DMS53 treated with DMSO at 0.1 percent for 48 hours (cell line): ENCODE measurements around the gene SNAPC2.
"Not testable (repeated sequence)": the region's sequence is repeated elsewhere in the genome, so short reads cannot be mapped to it uniquely, and the experiment has no call there.

Experiments
- DNase-seq: peaks from one replicate; lab custom pipeline; 2025; ENCODE audit not compliant: unreplicated experiment; lab: John Stamatoyannopoulos, UW

The SNAPC2 gene

DNA sequence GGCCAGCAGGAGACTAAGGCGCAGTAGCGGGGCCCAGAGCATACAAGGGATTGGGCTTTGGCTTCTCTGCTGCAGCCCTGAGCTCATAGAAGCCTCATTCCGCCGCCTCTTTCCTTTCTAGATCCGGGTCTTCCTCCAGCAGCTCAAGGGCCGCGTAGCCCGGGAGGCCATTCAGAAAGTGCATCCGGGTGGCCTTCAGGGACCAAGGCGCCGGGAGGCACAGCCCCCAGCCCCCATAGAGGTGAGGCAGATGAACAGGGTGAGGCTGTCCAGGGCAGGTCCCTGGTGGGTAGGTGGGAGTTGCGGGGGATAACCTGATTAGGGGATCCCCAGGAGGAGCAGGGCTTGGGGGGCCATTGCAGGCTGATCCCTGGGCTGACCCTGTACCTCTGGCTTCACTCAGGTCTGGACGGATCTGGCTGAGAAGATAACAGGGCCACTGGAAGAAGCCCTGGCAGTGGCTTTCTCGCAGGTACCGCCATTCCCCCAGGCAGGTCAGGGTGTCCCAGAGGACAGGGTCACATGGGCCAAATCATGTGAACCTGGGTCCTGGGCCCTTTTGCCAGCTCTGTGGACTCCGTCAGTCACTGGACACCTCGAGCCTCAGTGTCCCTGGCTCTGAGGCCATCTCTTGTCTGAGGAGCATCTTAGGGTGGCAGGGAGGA is 1.3 kb downstream of the SNAPC2 start:
- DNase-seq, result no peak

DNA sequence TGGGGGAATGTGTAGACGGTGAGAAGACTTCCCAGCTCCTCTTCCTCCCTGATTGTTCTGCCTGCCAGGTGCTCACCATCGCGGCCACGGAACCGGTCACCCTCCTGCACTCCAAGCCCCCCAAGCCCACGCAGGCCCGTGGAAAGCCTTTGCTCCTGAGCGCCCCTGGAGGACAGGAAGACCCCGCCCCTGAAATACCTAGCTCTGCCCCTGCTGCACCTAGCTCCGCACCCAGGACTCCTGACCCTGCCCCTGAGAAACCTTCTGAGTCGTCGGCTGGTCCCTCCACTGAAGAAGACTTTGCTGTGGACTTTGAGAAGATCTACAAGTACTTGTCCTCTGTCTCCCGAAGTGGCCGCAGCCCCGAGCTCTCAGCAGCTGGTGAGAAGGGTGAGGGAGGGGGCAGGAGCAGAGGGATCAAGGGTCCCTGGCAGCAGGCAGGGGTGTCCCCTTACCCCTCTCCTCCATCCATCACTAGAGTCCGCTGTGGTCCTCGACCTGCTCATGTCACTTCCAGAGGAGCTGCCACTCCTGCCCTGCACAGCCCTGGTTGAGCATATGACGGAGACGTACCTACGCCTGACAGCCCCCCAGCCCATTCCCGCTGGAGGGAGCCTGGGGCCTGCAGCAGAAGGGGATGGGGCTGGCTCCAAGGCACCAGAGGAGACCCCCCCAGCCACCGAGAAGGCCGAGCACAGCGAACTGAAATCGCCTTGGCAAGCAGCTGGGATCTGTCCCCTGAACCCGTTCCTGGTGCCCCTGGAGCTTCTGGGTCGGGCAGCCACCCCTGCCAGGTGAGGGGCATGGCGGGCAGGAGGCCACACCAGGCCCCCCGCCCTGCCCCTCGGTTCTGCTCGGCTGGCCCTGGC is 2.1 kb downstream of the SNAPC2 start:
- DNase-seq, result no peak

- no peak for DNase-seq
Measured at GRCh38 chr19:7922836-7923195, 2.7 kb downstream of the SNAPC2 start.

GRCh38 chr19:7923295-7924191 is 3.4 kb downstream of the SNAPC2 start:
- DNase-seq, result no peak

DNA sequence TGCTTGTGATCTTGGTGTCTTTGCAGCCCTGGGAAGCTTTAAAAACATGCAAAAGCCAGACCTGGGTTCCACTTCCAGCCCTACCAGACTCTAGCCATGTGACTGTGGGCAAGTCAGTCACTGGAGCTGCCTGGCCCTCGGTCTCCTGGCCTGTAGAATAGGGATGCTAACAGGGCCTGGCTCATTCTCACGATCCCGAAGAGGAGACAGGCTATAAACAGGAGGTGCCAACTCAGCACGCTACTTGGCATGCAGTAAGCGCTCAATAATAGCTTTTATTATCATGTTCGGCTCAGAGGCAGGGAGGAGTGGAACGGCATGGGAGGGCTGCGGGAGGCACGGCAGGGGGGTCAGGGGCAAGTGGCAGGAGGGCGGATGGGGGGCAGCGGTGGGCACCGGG is 4.1 kb downstream of the SNAPC2 start:
- DNase-seq, result no peak

DNA sequence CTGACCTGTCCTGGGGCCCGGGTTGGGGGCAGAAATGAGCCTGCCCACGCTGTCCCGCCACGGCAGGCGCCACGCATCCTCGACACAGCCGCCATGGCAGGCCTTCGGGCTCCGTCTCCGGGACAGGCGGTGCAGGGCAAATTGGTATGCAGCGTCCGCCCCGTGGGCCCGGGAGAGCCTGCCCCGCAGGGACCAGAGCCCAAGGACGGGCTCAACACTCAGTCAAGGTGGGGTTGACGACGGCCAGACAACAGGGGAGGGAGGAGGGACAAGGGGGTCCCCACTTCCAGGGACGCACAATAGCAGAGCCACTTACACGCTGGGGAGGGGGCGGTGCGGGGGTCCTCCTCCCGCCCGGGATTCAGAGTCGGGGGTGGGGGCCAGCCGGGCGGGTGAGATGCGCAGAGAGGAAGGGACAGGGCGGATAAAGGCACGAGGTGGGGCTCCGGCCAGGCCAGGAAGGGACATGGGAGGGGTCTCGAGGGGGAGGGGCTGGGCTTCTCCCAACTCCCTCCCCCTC is 4.6 kb downstream of the SNAPC2 start:
- DNase-seq, result no peak

DNA sequence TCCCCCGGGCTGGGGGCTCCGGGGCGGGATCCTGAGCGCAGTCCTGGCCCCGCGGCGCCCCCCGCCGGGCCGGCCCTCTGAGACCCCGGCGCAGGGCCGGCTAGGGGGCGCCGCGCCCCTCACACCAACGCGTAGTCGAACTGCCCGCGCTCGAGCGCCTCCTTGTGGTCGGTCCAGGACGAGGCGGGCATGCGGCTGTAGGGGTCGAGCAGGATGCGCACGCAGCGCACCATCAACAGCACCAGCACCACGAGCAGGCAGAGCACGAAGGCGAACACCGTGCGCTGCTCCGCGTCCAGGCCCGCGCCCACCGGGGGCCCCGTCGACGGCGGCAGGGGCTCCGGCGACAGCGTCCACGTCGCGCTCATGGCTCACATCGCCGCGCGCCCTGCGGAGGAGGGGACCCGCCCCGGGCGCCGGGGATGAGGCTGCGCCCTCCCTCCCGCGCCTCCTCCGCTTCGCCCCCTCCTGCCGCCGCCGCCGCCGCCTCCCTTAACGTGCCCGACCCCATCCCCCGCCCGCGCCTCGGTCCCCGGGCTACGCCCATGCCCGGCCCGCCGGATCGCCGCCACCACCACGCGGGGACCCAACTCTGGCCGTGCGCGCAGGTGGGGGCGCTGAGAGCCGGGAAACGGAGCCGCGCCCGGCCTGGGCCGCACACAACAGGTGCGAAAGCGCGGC is 5.2 kb downstream of the SNAPC2 start:
- DNase-seq, result peak; percentile 14

GRCh38 chr19:7926021-7926726 is 6.0 kb downstream of the SNAPC2 start, which contains the start of gene CTXN1:
Gene CTXN1, minus strand, starts transcription at chr19:7926135. Its CDS starts 597 bp downstream, at chr19:7925538.
- DNase-seq, result no peak

GRCh38 chr19:7926727-7927604 is 6.8 kb downstream of the SNAPC2 start:
- DNase-seq, result peak; percentile 6

GRCh38 chr19:7927605-7928333 is 7.6 kb downstream of the SNAPC2 start:
- DNase-seq, result no peak

GRCh38 chr19:7928334-7928706 is 8.2 kb downstream of the SNAPC2 start:
- DNase-seq, result no peak

DNA sequence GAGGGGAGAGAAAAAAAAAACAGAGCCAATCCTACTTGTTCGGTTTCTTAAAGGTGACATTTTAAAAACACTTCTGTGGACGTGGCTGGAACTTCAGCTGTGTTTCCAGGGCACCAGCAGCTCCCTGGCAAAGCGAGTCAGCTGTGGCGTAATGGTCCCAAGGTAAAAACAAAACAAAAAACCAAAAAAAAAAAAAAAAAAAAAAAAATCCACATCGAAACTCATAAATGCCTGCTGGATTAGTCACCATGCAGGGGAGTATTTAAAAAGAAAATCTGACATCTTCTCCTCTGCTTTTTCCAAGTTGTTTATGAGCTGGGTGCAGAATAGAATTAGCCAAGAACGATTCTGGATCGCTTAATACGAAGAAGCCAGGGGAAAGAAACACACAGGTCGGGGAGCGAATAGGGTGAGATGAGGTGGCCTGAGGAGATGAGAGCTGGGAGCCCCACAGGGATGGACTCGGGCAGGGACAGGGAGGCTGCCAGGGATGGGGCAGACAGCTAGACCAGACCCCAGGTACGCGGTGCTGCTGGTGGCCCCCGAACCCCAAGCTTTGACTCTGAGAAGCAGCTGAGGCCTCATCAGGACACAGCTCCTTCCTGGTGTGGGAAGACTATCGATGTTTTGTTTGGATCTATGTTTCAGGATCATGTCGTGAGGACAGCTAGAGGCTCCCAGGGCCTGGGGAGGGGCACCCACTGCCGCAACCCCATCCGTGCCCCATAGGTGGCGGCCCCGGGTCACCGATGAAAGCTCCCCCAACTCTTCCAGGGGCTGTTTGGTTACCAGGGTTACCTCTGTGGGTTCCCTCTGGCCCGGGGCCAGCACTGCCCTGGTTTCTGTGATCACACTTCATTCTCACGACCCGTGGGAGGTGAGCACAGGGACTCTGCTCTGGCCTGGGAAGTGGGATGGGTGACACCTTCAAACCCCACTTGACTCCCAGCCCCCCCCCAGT is 8.9 kb downstream of the SNAPC2 start:
- DNase-seq, result no peak

DNA sequence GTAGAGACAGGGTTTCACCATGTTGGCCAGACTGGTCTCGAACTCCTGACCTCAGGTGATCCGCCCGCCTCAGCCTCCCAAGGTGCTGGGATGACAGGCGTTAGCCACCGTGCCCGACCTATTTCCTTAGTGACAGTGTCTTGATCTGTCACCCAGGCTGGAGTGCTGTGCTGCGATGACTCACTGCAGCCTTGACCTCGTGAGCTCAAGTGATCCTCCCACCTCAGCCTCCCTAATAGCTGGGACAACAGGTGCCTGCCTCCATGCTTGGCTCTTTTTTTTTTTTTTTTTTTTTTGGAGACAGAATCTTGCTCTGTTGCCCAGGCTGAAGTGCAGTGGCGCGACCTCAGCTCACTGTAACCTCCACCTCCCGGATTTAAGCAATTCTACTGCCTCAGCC is 9.9 kb downstream of the SNAPC2 start:
- DNase-seq, result not testable (repeated sequence)

- no peak for DNase-seq
Measured at GRCh38 chr19:7930765-7931164, 10.6 kb downstream of the SNAPC2 start.

DNA sequence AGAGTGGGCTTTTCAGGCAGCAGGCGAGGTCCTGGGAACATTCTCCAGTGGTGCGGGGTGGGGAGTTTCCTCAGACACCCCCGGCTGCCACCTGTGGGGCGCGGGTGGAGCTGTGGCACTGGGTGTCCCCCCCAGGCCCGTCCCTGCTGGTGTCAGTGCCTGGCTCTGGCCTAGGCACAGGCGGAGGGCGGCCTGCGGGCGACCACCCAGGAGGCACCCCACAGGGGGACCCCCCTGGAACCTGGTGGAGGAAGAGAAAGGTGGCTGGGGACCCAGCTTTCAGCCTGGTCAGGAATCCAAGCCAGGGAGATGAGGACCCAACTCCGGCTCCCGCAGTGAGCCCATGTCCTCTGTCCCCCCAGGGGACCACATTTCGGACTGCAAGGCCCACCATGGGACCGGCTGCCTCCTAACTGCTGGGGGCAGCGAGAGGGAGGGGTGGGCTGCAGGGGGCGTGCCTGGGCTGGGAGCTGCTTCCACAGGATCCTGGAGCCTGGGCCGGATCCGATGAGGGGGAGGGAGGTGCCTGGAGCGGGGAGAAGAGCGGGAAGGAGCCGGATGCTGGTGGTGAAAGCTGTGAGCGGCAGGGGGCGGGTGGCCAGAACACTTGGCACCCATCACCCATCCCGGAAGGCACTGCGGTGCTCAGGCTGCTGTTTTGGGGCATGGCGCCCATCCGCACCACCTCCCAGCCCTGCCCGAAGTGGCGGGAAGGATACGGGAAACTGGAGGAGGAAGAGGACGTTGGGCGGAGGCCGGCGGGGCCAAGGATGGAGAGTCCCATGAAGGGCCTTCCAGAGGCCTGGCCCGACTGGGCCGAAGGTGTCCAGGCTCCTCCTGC is 11.3 kb downstream of the SNAPC2 start:
- no peak for DNase-seq

- DNase-seq, result no peak
Measured at GRCh38 chr19:7932276-7932929, 12.3 kb downstream of the SNAPC2 start.
